Fibroblast of skin of abdomen (primary cell): ENCODE results near the gene TECPR2.
A peak's percentile ranks its signal among the peaks of the same experiment; 100 is the strongest.
"Not testable (repeated sequence)": the region's sequence is repeated elsewhere in the genome, so short reads cannot be mapped to it uniquely, and the experiment has no call there.

Experiments used
- DNase-seq: peaks from one replicate; pipeline ENCODE4 v3.0.0-alpha.2; 2013

The TECPR2 gene

GRCh38 chr14:102333390-102333789 is 29.4 kb upstream of the TECPR2 start:
- DNase-seq, result no peak

- no peak for DNase-seq
These were observed 28.7 kb upstream of the TECPR2 start for GRCh38 chr14:102333795-102334705.

DNA sequence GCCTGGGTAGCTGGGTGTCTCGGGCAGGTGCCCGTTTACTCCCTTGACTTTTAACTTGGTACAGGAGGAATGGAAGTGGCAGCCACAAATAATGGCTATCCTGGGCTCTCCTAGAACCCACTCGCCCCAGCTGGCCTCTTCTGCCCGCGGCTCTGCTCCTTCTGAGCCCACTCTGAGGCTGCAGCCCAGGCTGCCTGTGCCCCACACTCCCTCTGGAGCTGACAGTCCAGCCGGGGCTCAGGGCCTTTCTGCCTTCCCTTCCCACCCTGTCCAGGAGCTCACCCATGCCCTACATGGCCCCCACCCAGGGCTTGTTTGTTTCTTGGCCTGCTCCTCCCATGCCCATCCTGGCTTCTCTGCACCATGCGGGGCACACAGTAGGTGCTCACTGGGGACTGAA is 27.6 kb upstream of the TECPR2 start:
- DNase-seq, result no peak

GRCh38 chr14:102338724-102339123 is 24.0 kb upstream of the TECPR2 start:
- DNase-seq, result no peak

- DNase-seq, result no peak
These were observed 21.2 kb upstream of the TECPR2 start for GRCh38 chr14:102341566-102341965.

DNA sequence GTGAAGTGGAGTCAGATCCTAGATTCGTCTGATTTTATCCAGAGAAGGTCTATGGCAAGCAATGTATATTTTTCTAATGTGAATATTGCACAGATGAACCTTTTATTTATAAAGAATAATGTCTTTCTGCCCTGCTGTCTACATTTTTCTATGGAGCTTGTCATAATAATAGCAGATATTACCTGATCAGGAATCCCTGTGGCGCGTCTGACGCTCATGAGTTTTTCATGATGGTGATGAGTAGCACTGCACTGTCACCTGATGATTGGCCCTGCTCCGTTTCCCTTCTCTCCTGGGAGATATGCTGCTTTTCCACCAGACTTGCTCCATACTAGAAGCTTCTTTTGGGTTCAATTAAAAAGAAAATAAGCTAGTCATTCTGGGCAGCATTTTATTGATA is 20.5 kb upstream of the TECPR2 start:
- no peak for DNase-seq

GRCh38 chr14:102344084-102344483 is 18.7 kb upstream of the TECPR2 start:
- DNase-seq, result no peak

DNA sequence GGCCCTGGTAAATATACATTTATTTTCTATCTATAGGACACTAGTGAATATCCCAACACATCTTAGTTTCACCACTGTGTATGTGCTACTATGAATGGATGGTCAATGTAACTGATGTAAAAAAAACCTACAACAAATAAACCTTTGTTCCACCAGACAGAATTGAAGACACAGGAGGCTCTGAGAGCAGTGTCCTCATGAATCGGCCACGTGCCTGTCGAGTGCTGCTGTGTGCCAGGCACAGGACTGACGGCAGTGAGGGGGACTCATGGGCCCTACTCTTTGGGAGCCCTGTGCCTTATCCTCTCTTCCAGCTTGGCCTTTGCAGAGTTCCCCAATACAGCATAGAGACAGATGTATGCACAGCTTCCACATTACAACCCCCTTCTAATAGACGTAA is 18.3 kb upstream of the TECPR2 start:
- no peak for DNase-seq

DNA sequence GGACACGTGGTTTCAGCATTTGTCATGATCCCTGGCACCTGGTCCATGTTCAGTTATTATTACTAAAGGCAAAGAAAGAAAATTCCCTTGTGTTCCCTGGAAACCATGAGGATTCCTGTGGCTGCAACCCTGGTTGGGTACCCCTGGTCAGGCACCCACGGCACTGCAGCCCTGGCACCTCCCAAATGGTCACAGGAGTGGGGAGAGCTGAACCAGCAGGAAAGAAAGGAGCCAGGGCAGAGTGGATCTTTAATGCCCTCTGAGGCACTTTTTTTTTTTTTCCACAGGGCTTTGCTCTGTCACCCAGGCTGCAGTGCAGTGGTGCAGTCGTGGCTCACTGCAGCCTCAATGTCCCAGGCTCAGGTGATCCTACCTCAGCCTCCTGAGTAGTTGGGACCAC is 17.5 kb upstream of the TECPR2 start:
- DNase-seq, result no peak

- no peak for DNase-seq
These were observed 16.1 kb upstream of the TECPR2 start for GRCh38 chr14:102346645-102347044.

GRCh38 chr14:102348376-102348775 is 14.4 kb upstream of the TECPR2 start:
- DNase-seq, result no peak

DNA sequence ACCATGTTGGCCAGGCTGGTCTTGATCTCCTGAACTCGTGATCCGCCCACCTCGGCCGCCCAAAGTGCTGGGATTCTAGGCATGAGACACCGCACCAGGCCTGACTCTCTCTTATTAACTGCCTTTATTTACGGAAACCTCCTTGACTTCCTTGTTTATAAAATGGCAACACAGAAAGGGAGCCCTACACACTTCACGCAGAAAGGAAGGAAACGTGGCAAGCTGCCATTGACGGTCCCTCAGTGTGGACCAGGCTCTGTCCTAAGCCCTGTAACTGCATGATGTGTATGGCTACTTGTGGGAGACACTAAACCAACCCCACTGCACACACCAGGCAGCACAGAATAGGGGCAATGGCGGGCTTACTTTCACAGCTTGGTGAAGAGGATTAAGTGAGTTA is 11.7 kb upstream of the TECPR2 start:
- DNase-seq, result no peak

DNA sequence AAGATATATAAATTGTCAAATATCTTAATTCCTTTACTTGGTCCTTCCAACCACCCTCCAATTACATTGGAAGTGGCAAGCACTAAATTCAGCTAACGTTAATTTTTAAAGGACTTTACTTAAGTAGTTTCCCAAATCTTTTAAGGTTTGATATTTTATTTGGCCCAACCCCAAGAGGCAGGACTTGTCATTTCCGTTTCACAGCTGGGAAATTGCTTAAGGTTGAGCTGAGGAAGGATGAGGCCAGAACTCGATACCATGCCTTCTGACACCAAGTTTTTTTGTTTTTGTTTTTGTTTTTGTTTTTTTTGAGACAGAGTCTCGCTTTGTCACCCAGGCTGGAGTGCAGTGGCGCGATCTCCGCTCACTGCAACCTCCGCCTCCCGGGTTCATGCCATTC is 11.1 kb upstream of the TECPR2 start:
- DNase-seq, result not testable (repeated sequence)

DNA sequence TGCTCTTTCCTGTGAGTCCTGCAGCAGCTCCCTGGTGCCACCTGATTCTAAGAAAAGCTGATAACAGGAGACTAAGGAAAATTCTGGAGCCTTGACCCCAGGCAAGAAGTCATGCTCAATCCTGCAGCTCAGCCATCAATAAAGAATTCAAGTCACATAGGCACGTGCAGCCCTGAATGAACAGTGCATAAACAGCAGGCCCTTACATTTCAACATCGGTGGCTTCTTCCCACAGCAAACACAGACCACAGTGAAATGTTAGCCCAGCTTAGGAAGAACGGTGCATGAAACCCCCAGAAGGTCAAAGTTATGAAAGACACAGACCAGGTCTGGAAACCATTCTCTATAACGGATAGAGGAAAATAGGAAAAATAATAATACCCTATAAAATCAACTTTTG is 10.5 kb upstream of the TECPR2 start:
- no peak for DNase-seq

GRCh38 chr14:102353126-102353619 is 9.6 kb upstream of the TECPR2 start:
- no peak for DNase-seq

DNA sequence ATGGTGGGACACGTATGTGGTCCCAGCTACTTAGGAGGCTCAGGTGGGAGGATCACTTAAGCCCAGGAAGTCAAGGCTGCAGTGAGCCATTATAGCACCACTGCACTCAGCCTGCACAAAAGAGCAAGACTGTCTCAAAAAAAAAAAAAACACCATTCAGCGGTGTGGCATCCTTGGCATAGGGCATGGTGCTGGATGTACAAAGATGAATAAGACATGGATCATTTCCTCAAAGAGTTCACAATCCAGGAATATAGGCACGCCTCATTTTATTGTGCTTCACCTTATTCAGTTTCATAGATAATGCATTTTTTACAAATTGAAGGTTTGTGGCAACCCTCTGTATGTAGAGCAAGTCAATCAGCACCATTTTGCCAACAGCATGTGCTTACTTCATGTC is 6.5 kb upstream of the TECPR2 start:
- no peak for DNase-seq

DNA sequence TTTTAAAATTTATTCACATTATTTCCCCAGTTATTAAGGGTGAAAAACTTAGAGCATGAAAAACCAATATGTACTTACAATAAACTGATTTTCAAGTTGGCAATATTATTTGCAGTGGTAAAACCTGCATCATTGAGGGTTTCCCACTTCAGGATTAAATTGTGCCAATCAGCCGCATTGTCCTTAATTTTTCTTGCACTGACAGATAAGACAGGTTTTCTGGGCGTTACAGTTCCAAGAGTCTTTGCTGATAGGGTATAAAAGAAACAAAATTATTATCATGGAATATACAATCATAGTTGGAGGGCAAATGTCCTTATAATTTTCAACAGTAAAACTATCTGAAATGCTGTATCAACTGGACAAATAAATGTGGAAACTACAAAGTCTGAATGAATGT is 3.4 kb upstream of the TECPR2 start:
- no peak for DNase-seq

GRCh38 chr14:102360388-102360787 is 2.4 kb upstream of the TECPR2 start:
- DNase-seq, result no peak

DNA sequence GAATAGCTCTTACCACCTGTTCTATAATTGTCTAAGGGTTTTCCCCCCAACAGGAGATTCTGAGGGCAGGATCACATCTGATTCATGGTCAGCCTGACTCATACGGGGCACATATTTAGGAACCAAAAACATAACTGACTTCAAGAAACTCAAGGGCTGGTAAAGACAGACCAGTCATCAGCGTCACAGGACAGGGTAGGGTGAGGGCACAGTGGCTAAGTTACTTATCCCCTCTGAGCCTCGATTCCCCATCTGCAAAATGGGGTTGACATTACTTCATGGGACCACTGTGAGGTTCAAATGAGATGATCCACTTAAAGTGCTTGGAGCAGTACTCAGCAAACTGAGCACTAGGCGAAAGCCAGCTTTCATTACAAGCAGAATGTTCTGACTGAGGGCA is 657 bp upstream of the TECPR2 start:
- no peak for DNase-seq

DNA sequence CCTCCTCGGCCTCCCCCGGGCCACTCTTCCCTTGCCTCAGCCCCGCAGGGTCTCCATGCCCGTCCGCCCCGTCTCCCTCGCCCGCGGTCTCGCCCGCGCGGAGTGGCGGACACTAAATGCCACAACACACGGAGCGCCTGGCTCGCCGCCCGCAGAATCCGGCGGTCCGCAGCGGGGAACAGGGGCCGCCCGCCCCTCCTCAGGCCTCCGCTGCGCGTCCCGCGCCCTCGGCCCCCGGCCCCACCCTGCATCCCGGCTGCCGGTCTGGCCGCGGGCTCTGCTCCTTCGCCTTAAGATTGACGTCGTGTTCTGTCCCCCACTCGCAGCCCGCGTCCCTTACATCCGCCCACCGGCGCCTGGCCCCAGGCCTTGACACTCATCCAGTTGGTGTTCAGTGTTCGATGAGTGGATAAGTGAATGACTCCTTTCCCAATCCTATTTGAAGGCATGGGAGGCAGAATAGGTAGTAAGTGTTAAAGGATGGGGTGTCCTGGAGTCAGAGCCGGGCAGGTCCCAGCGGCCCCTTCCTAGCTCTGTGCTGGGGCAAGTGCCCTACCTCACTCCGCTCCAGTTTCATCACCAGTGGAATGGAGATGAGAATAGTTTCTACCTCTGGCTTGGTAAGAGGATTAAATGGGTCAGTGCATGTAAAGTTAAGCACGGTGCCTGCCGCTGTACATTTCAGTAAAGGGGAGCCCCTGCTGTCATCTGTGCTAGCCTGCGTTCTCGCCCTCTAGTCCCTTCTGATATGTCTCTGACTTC is 622 bp downstream of the TECPR2 start:
- DNase-seq, result peak; percentile 16

DNA sequence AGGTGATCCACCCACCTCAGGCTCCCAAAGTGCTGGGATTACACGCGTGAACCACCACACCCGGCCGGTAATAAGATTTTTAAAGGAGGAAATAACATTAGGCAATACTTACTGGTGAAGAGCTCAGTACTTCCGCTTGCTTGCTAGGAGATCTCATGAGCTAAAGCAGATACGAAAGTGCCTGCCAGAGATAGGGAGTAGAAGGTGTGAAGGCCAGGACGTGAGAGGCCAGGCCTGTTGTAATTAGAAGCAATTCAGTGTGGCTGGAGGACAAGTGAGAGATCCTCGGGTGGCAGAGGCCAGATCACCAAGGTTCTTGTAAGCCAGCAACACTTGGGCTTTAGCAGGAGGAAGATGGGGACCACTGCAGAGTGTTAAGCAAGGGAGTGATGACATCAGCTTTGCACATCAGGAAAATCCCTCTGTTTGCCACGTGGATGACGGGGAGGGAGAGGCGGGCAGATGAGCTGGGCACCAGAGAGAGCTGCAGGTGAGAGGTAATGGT is 7.6 kb downstream of the TECPR2 start:
- no peak for DNase-seq

DNA sequence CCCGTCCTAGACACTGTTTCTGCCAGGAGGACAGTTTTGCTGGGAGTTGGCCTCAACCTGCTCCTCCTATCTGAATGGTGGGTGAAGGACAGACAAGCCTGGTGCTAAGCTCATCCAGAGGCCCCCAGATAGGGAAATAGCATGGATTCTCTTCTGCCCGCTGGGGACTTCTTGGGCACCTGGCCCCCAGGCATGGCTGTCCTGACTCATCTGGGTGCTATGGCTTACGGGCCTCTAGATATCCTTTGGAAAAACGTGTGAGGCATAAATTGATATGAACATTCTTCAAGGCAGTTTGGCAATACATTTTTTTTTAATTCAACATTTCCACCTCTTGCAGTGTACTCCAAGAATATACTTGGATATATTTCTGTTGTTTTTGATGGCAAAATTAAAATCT is 8.6 kb downstream of the TECPR2 start:
- DNase-seq, result no peak

DNA sequence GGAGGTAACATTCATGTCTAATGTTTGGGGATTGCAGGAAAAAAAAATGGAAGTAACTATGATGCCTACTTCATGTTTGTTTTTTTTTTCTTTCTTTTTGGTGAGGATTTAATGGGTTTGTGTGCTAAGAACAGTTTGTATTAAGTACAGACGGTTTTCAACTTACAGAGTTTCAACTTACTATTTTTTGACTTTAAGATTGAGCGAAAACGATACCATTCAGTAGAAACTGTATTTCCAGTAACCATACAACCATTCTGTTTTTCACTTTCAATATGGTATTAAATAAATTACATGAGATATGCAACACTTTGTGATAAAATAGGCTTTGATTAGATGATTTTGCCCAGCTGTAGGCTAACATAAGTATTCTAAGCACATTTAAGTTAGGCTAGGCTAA is 10.4 kb downstream of the TECPR2 start:
- no peak for DNase-seq

GRCh38 chr14:102374264-102374663 is 11.5 kb downstream of the TECPR2 start:
- no peak for DNase-seq
